SK-N-SH treated with all-trans-retinoic acid at 6 μM for 48 hours (cell line): ENCODE data around the gene MBD5.

Source experiments
- ARNTL ChIP-seq: fragments of 450-650 bp; formaldehyde crosslinking; IDR thresholded peaks from 2 replicates; pipeline ENCODE4 v1.5.0; 2020; ENCODE audit warnings: low read depth, mild to moderate bottlenecking, moderate library complexity, borderline replicate concordance
- BACH2 ChIP-seq: fragments of 250-450 bp; sonication (Bioruptor Pico); IDR thresholded peaks from 2 replicates; pipeline ENCODE4 v1.9.0; 2021; ENCODE audit warnings: mild to moderate bottlenecking, borderline replicate concordance
- ESRRG ChIP-seq: fragments of 250-450 bp; sonication (Bioruptor Pico); IDR thresholded peaks from 2 replicates; pipeline ENCODE4 v1.6.1; 2021; ENCODE audit warnings: mild to moderate bottlenecking
- OSR1 ChIP-seq: fragments of 250-450 bp; sonication (Bioruptor Pico); IDR thresholded peaks from 2 replicates; pipeline ENCODE4 v1.8.0; 2022; ENCODE audit warnings: moderate library complexity, mild to moderate bottlenecking, inconsistent platforms
- PPARA ChIP-seq: fragments of 250-450 bp; sonication (Bioruptor Pico); IDR thresholded peaks from 2 replicates; pipeline ENCODE4 v1.5.0; 2020; ENCODE audit warnings: mild to moderate bottlenecking, borderline replicate concordance
- RARB ChIP-seq: fragments of 250-450 bp; sonication (Bioruptor Pico); IDR thresholded peaks from 2 replicates; pipeline ENCODE4 v1.8.0; 2021; ENCODE audit warnings: mild to moderate bottlenecking, moderate library complexity
- SNAI2 ChIP-seq: fragments of 250-450 bp; sonication (Bioruptor Pico); IDR thresholded peaks from 2 replicates; pipeline ENCODE4 v1.5.0; 2020; ENCODE audit warnings: mild to moderate bottlenecking, moderate library complexity
- TOX ChIP-seq: fragments of 250-450 bp; sonication (Bioruptor Pico); IDR thresholded peaks from 2 replicates; pipeline ENCODE4 v1.8.0; 2021; ENCODE audit warnings: mild to moderate bottlenecking, moderate library complexity, borderline replicate concordance
- ZFP3 ChIP-seq: fragments of 250-450 bp; sonication (Bioruptor Pico); IDR thresholded peaks from 2 replicates; pipeline ENCODE4 v1.5.0; 2020; ENCODE audit warnings: mild to moderate bottlenecking, moderate library complexity
- ZFP30 ChIP-seq: fragments of 450-650 bp; formaldehyde crosslinking; IDR thresholded peaks from 2 replicates; pipeline ENCODE4 v1.5.0; 2022; ENCODE audit warnings: mild to moderate bottlenecking, moderate library complexity
- TF ChIP-seq, protein P1 (sequence below): fragments of 250-450 bp; sonication (Bioruptor Pico); IDR thresholded peaks from 2 replicates; pipeline ENCODE4 v1.5.1; 2020; ENCODE audit warnings: low read depth, mild to moderate bottlenecking, moderate library complexity
- TF ChIP-seq, protein P2 (sequence below): fragments of 250-450 bp; sonication (Bioruptor Pico); IDR thresholded peaks from 2 replicates; pipeline ENCODE4 v1.8.0; 2020; ENCODE audit warnings: mild to moderate bottlenecking, moderate library complexity, borderline replicate concordance
- TF ChIP-seq, protein P3 (sequence below): fragments of 250-450 bp; sonication (Bioruptor Pico); IDR thresholded peaks from 2 replicates; pipeline ENCODE4 v1.8.0; 2021; ENCODE audit warnings: low read depth, mild to moderate bottlenecking, moderate library complexity, borderline replicate concordance

DNA sequence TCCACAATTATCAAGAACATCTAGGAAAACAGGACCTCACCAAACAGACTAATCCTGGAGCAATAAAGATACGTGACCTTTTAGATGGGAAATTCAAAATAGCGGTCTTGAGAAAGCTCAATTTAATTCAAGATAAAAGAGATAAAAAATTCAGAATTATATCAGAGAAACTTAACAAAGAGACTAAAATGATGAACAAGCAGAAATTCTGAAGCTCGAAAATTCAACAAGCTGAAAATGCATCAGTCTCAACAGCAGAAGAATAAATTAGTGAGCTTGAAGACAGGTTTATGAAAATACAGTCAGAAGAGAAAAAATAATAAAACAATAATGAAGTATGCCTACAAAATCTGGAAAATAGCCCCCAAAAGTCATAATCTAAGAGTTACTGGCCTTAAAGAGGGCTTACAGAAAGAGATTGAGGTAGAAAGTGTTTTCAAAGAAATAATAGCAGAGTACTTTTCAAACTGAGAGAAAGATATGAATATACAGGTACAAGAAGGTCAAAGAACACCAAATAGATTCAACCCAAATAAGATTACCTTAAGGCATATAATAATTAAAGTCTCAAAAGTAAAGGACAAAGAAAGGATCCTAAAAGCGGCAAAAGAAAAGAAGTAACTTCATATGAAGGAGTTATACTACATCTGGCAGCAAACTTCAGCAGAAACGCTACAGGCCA, 13.5 kb upstream of the MBD5 start:
- TF ChIP-seq, protein P1, sequence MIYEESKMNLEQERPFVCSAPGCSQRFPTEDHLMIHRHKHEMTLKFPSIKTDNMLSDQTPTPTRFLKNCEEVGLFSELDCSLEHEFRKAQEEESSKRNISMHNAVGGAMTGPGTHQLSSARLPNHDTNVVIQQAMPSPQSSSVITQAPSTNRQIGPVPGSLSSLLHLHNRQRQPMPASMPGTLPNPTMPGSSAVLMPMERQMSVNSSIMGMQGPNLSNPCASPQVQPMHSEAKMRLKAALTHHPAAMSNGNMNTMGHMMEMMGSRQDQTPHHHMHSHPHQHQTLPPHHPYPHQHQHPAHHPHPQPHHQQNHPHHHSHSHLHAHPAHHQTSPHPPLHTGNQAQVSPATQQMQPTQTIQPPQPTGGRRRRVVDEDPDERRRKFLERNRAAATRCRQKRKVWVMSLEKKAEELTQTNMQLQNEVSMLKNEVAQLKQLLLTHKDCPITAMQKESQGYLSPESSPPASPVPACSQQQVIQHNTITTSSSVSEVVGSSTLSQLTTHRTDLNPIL (CRISPR knock-in tag) = no peak
- TF ChIP-seq ZFP30 (no peak), ARNTL (CRISPR knock-in tag) (no peak), ESRRG (no peak), TOX (CRISPR knock-in tag) (no peak), RARB (CRISPR knock-in tag) (no peak), SNAI2 (CRISPR knock-in tag) (no peak), BACH2 (CRISPR knock-in tag) (no peak), PPARA (CRISPR knock-in tag) (no peak), OSR1 (no peak), ZFP3 (CRISPR knock-in tag) (no peak)
- TF ChIP-seq, protein P2, sequence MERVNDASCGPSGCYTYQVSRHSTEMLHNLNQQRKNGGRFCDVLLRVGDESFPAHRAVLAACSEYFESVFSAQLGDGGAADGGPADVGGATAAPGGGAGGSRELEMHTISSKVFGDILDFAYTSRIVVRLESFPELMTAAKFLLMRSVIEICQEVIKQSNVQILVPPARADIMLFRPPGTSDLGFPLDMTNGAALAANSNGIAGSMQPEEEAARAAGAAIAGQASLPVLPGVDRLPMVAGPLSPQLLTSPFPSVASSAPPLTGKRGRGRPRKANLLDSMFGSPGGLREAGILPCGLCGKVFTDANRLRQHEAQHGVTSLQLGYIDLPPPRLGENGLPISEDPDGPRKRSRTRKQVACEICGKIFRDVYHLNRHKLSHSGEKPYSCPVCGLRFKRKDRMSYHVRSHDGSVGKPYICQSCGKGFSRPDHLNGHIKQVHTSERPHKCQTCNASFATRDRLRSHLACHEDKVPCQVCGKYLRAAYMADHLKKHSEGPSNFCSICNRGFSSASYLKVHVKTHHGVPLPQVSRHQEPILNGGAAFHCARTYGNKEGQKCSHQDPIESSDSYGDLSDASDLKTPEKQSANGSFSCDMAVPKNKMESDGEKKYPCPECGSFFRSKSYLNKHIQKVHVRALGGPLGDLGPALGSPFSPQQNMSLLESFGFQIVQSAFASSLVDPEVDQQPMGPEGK (CRISPR knock-in tag) = no peak
- TF ChIP-seq, protein P3, sequence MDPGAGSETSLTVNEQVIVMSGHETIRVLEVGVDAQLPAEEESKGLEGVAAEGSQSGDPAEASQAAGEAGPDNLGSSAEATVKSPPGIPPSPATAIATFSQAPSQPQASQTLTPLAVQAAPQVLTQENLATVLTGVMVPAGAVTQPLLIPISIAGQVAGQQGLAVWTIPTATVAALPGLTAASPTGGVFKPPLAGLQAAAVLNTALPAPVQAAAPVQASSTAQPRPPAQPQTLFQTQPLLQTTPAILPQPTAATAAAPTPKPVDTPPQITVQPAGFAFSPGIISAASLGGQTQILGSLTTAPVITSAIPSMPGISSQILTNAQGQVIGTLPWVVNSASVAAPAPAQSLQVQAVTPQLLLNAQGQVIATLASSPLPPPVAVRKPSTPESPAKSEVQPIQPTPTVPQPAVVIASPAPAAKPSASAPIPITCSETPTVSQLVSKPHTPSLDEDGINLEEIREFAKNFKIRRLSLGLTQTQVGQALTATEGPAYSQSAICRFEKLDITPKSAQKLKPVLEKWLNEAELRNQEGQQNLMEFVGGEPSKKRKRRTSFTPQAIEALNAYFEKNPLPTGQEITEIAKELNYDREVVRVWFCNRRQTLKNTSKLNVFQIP (CRISPR knock-in tag) = no peak
